Activated T-helper 9 cell treated with anti-CD3 and anti-CD28 coated beads, Interleukin-2, amount 50 U/mL, for 16 hours (primary cell): ENCODE data around the gene TYR.
"Not testable (repeated sequence)": the region's sequence is repeated elsewhere in the genome, so short reads cannot be mapped to it uniquely, and the experiment has no call there.

Experiments used
- DNase-seq: peaks from one replicate; pipeline ENCODE4 v3.0.0-alpha.2; 2020; ENCODE audit warnings: low read depth

Gene TYR

GRCh38 chr11:89177691-89178231, at the start of gene TYR:
Gene TYR (plus strand): TSS chr11:89177875. CDS start chr11:89177954, 79 bp downstream.
- no peak for DNase-seq

GRCh38 chr11:89136606-89137005, 41.1 kb upstream of the TYR start:
- no peak for DNase-seq

DNA sequence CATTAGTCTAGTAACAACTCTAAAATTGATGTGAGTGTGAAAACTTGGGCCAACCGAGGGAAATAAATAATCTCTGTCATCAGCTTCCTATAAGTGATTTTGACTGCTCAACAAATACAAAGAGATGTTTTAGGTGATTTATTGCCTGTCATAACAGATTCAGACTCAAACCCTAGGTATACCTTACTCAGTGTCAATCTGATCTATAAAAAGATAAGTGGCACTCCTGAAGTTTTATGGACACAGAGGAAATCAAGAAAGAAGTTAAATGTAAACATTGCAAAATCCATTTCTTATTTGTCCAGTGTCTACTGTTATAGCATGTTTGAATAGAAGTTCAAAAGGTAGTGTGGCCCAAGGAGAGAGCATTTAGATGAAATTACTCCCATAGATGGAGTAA, 30.4 kb upstream of the TYR start:
- no peak for DNase-seq

DNA sequence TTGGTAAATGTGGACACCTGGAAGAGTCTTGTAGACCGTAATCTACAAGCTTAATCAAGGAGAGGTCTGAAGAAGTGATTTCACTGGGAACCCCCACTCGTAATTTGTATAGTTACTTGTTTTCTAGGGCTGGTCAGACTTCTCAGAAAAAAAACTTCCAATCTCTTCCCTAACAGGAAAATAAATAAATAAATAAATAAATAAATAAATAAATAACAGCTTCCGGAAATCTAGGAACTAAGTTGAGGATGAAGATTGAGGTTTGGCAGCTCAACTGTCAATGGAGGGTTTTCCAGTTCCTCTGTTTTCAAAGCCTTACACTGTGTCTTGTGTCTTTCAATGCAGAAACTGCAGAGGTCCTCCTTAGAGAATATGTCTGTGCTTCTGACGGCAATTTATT, 17.7 kb upstream of the TYR start:
- no peak for DNase-seq

GRCh38 chr11:89161949-89162348, 15.7 kb upstream of the TYR start:
- no peak for DNase-seq

GRCh38 chr11:89163686-89164085, 14.0 kb upstream of the TYR start:
- DNase-seq = no peak

- no peak for DNase-seq
These were observed 9.3 kb upstream of the TYR start for GRCh38 chr11:89168396-89168795.

DNA sequence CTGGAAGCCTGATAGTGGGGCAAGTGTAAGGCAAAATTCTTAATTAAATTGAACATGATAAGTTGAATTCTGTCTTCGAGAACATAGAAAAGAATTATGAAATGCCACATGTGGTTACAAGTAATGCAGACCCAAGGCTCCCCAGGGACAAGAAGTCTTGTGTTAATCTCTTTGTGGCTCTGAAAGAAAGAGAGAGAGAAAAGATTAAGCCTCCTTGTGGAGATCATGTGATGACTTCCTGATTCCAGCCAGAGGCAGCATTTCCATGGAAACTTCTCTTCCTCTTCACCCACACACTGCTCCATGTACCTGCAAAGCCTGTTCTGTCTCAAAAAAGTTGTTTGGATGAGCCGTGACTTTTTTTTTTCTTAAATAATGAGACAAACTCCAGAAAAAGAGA, 1.9 kb upstream of the TYR start:
- no peak for DNase-seq

GRCh38 chr11:89176938-89177337, 737 bp upstream of the TYR start:
- DNase-seq = no peak

- DNase-seq = no peak
These were observed 3.4 kb downstream of the TYR start for GRCh38 chr11:89181111-89181510.

DNA sequence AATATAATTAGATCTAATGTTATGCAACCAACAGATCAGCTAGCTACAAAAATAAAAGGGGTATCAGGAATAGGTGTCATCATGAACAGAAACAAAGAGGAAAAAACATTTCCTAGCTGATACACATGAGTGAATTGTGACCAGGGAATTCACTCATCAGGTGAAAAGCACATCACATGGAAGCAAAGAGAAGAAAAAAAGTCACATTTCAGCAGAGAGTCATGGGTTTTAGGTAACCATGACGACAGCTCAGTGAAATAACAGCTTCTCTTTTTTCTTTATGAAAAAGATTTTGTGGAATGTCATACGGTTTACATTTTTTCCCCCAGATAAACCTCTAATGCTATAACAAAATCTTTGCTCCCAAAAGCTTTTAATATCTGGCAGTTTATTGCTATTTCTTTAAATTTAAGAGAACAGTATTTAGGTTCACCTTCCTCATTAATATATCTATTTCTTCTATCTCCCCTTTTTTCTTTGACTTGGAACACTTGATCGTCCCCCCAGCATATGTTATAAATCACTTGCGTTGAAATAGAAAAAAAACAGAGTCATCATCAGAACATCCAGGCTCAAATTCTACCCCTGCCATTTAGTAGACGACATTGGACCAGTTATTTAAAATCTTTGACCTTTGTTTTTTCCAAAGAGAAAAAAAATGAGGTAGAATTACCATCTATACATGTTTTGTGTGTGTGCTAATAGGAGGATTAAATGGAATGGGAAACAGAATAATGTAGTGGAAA, 5.3 kb downstream of the TYR start:
- DNase-seq = no peak

DNA sequence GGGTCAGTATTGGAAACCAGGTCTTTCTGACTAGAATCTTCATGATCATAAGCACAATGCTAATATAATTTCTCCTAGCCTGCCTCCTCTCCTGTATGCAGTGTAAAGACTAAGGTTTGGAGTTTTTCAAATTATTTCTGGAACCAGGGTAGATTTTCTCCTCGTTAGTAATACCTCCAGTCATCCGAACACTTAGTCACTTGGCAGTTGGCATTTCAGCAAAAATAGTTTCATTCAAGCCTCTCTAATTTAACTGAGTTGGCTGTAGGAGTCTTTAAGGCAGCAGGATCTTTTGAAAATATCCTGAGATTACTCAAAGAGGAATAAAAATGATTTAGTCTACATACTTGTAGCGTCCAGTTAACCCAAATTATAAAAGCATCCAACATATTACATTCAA, 6.3 kb downstream of the TYR start:
- no peak for DNase-seq

- DNase-seq = no peak
These were observed 12.1 kb downstream of the TYR start for GRCh38 chr11:89189776-89190175.

DNA sequence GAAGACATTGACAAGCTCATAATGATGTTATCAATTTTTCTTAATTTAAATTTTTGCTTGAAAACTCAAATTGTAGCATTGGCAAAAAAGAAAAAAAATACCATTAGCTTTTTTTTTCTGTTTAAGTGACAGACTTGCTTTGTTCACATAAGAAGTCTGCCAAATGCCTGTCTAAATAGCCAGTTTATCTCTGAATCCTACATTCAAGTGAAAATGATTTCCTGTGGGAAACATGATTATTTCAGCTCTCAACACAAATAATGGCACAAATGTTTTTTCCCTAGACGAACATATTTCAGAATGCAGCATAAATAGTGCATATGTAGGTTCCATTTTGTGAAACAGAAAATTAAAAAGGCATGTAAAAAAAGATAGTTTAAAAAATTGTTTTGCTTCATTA, 23.5 kb downstream of the TYR start:
- no peak for DNase-seq

DNA sequence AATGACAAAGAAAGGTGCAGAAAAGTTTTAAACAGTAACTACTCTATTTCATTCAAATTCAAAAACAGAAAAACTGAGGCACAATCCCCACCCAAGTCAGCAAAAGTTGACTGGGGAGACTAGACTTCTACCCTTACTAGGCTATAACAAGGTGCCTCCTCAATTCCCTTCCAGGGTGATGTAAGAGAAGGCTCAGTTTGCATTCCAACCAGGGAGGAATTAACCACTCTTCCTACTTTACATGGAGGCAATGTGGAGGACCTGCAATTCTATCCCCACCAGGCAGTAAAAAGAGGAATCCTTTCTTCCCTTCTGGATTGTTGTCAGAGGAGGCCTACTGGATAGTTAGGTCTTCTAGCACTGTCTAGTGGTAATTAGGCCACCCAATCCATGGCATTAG, 26.1 kb downstream of the TYR start:
- DNase-seq = no peak

DNA sequence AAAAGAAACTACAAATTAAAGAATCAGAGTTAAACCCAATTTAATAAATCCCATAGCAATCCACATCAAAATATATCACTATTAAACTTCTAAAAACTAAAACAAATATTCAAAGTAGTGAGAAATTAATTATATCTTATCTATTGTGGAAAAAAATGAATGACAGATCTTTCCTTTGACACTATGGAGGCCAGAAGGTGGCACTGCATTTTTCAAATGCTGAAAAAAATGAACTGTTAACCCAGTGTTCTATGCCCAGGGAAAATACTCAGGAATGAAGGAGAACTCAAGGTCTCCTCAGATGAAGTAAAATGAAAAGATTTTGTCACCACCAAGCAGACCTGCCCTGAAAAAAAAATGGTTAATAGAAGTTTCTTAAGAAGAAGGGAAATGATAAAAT, 27.7 kb downstream of the TYR start:
- no peak for DNase-seq

DNA sequence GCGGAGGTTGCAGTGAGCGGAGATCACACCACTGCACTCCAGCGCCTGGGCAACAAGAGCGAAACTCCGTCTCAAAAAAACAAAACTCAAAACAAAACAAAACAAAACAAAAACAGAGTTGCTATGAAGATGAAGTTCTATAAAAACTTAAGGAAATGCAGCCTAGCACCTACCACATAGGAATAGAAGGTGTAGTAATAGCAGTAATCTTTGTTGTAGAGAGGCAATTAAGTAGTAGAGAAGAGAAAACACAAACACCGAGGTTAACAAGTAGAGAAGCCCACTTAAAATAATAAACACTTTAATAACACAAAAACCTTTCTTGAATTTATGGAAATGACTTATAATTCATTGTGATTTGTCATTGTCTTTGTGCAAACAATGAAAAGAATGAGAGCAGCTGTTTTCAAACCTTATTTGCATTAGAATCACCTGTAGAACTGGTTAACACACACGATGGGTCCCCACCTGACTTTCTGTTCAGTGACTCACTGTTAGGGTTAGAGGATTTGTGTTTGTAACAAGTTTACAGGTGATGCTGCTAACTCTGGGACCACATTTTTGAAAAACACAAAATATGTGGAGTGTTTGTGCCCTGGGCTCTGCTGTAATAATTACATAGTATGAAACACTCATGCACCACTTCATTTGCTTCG, 43.1 kb downstream of the TYR start:
- no peak for DNase-seq

GRCh38 chr11:89235083-89235482, 57.4 kb downstream of the TYR start:
- no peak for DNase-seq

DNA sequence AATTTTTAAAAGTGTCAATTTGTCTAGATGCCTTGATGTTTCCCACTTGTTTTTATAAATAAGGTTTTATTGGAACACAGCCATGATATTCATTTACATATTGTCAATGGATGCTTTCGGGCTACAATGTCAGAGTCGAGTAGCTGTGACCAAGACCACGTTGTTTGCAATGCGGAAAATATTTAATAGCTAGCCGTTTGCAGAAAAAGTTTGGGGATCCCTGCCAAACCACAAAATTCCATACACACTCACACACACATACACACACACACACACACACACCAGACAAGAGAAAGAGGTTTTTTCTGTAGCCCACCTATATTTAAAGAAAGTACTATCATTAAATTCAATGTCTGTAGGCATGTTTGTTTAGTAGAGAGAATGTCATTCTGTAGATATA, 58.3 kb downstream of the TYR start:
- DNase-seq = no peak

DNA sequence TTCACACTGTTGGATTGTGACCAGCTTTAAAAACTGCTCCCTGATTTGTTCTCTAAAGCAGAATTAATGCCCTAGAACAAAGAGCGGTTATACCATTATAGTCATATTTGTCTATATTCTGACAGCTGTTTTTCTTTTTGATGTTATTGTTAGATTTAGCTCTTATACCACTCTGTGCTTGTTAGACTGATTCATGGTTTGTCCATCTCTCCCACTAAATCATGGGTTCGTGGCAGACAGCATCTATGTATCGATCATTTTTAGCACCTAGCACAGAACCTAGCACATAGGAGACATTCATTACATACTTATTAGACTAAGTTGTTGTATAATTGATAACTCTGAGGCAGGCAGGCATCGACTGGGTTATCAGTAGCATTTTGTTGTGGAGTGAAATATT, 69.3 kb downstream of the TYR start:
- DNase-seq = not testable (repeated sequence)

- no peak for DNase-seq
These were observed 71.5 kb downstream of the TYR start for GRCh38 chr11:89249196-89249595.

DNA sequence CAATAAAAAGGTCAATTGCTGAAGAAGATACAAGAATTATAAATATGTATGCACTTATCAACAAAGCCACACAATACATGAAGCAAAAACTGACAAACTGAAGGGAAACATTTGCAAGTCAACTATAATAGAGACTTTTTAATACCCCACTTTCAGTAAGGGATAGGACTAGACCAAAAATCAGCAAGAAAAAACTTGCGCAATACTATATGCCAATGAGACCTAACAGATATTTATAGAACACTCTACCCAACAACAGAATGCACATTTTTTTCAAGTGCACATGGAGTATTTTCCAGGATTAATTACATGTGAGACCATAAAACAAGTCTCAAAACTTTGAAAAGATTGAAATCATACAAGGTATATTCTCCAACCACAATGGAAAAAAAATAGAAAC, 83.8 kb downstream of the TYR start:
- not testable (repeated sequence) for DNase-seq

- DNase-seq = no peak
These were observed 90.1 kb downstream of the TYR start for GRCh38 chr11:89267660-89268302.
